SK-N-SH treated with all-trans-retinoic acid at 6 μM for 48 hours (cell line): ENCODE measurements around the gene REP15.

Experiments used
- ARNTL ChIP-seq: fragments of 450-650 bp; formaldehyde crosslinking; IDR thresholded peaks from 2 replicates; pipeline ENCODE4 v1.5.0; 2020; ENCODE audit warnings: low read depth, mild to moderate bottlenecking, moderate library complexity, borderline replicate concordance
- TOX ChIP-seq: fragments of 250-450 bp; sonication (Bioruptor Pico); IDR thresholded peaks from 2 replicates; pipeline ENCODE4 v1.8.0; 2021; ENCODE audit warnings: mild to moderate bottlenecking, moderate library complexity, borderline replicate concordance
- ZC3H10 ChIP-seq: fragments of 250-450 bp; sonication (Bioruptor Pico); IDR thresholded peaks from 2 replicates; pipeline ENCODE4 v1.5.1; 2021; ENCODE audit warnings: mild to moderate bottlenecking, moderate library complexity
- ZNF565 ChIP-seq: fragments of 450-650 bp; formaldehyde crosslinking; conservative IDR thresholded peaks from 2 replicates; pipeline ENCODE4 v1.5.0; 2020; ENCODE audit warnings: low read depth, mild to moderate bottlenecking, moderate library complexity
- ZNF70 ChIP-seq: fragments of 450-650 bp; formaldehyde crosslinking; IDR thresholded peaks from 2 replicates; pipeline ENCODE4 v1.5.0; 2020; ENCODE audit warnings: mild to moderate bottlenecking, moderate library complexity

DNA sequence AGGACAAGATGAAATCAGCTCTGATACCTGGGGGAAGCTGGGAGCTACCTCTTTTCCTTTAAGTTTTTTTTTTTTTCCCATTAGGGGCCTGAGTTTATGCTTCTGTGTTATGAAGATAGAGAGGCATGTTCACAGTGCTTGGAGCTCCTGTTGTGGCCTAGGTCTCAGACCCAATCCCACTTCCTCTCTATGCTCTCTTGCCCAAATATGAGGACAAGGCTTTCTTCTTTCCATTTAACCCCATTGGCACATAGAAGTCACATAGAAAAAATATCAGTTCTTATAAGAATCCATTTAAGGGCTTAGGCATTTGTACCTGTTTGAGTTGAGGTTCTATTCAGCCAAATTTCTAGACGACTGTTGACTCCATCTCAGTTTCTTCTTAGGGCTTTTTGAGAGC lies 27.0 kb downstream of the REP15 start:
- TF ChIP-seq TOX (CRISPR knock-in tag) (no peak), ARNTL (no peak), ZNF565 (CRISPR knock-in tag) (no peak), ZNF70 (CRISPR knock-in tag) (no peak), ZC3H10 (no peak)
